Mesendoderm (in vitro differentiated cells): Measurements from ENCODE around the gene PTPA.

Experiments used
- DNase-seq: peaks from one replicate; pipeline ENCODE4 v3.0.0; 2013
- H2AK5ac ChIP-seq: 2 replicates; pipeline ENCODE4 v1.6.1; 2013; ENCODE audit warnings: low read length, inconsistent platforms
- H2BK120ac ChIP-seq: 2 replicates; pipeline ENCODE4 v1.6.1; 2013; ENCODE audit warnings: low read depth, mild to moderate bottlenecking, low read length, moderate library complexity, mixed read lengths
- H2BK15ac ChIP-seq: replicated peaks from 2 replicates; pipeline ENCODE4 v1.6.1; 2013; ENCODE audit warnings: low read depth, mild to moderate bottlenecking, moderate library complexity
- H2BK5ac ChIP-seq: 2 replicates; pipeline ENCODE4 v1.6.1; 2013; ENCODE audit warnings: low read length, inconsistent platforms
- H3K18ac ChIP-seq: 2 replicates; pipeline ENCODE4 v1.6.1; 2013; ENCODE audit warnings: mild to moderate bottlenecking, low read length, mixed read lengths
- H3K23ac ChIP-seq: one replicate; pipeline ENCODE4 v1.6.1; 2013; ENCODE audit warnings: low read length
- H3K27ac ChIP-seq: 2 replicates; pipeline ENCODE4 v1.5.1; 2013; ENCODE audit warnings: low read depth, mild to moderate bottlenecking, inconsistent platforms, low read length, moderate library complexity
- H3K27me3 ChIP-seq: 2 replicates; pipeline ENCODE4 v1.6.1; 2013; ENCODE audit warnings: low read length, control low read depth, mild to moderate bottlenecking, inconsistent platforms; ENCODE audit not compliant: insufficient read depth, poor library complexity
- H3K36me3 ChIP-seq: 2 replicates; pipeline ENCODE4 v1.6.1; 2013; ENCODE audit warnings: low read length, inconsistent platforms; ENCODE audit not compliant: control insufficient read depth, insufficient read depth
- H3K4ac ChIP-seq: one replicate; pipeline ENCODE4 v1.6.1; 2013; ENCODE audit warnings: low read depth, mild to moderate bottlenecking, low read length, moderate library complexity
- H3K4me1 ChIP-seq: 2 replicates; pipeline ENCODE4 v1.6.1; 2013; ENCODE audit warnings: low read depth, low read length, inconsistent platforms; ENCODE audit not compliant: control insufficient read depth
- H3K4me2 ChIP-seq: 2 replicates; pipeline ENCODE4 v1.6.1; 2013; ENCODE audit warnings: low read length
- H3K4me3 ChIP-seq: 2 replicates; pipeline ENCODE4 v1.5.1; 2013; ENCODE audit warnings: mild to moderate bottlenecking, low read length
- H3K56ac ChIP-seq: one replicate; pipeline ENCODE4 v1.6.1; 2013; ENCODE audit warnings: low read length
- H3K79me1 ChIP-seq: 2 replicates; pipeline ENCODE4 v1.6.1; 2013; ENCODE audit warnings: low read length, inconsistent platforms
- H3K79me2 ChIP-seq: 2 replicates; pipeline ENCODE4 v1.6.1; 2013; ENCODE audit warnings: mild to moderate bottlenecking, low read length; ENCODE audit not compliant: control insufficient read depth, insufficient read depth
- H3K9ac ChIP-seq: 2 replicates; pipeline ENCODE4 v1.6.1; 2013; ENCODE audit warnings: low read length, inconsistent platforms
- H4K5ac ChIP-seq: one replicate; pipeline ENCODE4 v1.6.1; 2013; ENCODE audit warnings: low read length
- H4K8ac ChIP-seq: one replicate; pipeline ENCODE4 v1.6.1; 2013; ENCODE audit warnings: low read depth, mild to moderate bottlenecking, control low read depth, low read length, moderate library complexity
- WGBS: extraction: QIAGEN DNeasy Blood & Tissue Kit; methylation state at CpG from one replicate; pipeline ENCODE4 v1.1.7; 2013; ENCODE audit warnings: low lambda C conversion rate, missing lambda C conversion rate; ENCODE audit not compliant: insufficient coverage; ENCODE audit errors: extremely low coverage; 5-methylcytosine and 5-hydroxymethylcytosine counted together

Gene PTPA

GRCh38 chr9:129069862-129070641 lies 41.2 kb upstream of the PTPA start:
- no peak overlapping the region for H3K23ac ChIP-seq
- no peak overlapping the region for H3K4me3 ChIP-seq
- no peak for DNase-seq
- no peak overlapping the region for H2BK15ac ChIP-seq
- H3K4me1 ChIP-seq: peaks cover 7% of the 10 kb centered on the region
- H4K8ac ChIP-seq: no peak overlapping the region
- no peak overlapping the region for H3K4ac ChIP-seq
- H3K56ac ChIP-seq: no peak overlapping the region
- H3K9ac ChIP-seq: no peak overlapping the region
- WGBS: no CpG with 5 or more reads among the region's 26 CpGs
- H2AK5ac ChIP-seq: no peak overlapping the region
- no peak overlapping the region for H3K18ac ChIP-seq
- no peaks in the 10 kb centered on the region for H3K36me3 ChIP-seq
- H3K27me3 ChIP-seq: no peaks in the 10 kb centered on the region
- H3K79me1 ChIP-seq: no peaks in the 10 kb centered on the region
- H3K27ac ChIP-seq: no peak overlapping the region
- no peak overlapping the region for H4K5ac ChIP-seq
- H3K79me2 ChIP-seq: no peaks in the 10 kb centered on the region
- no peak overlapping the region for H2BK120ac ChIP-seq
- H2BK5ac ChIP-seq: no peak overlapping the region
- H3K4me2 ChIP-seq: no peak overlapping the region

GRCh38 chr9:129070696-129071525 lies 40.3 kb upstream of the PTPA start:
- no peak overlapping the region for H3K4me3 ChIP-seq
- no CpG with 5 or more reads among the region's 21 CpGs for WGBS
- no peak overlapping the region for H3K27ac ChIP-seq

GRCh38 chr9:129071526-129072126 lies 39.6 kb upstream of the PTPA start:
- H2BK5ac ChIP-seq: no peak overlapping the region
- no peak overlapping the region for H3K4ac ChIP-seq
- no peak overlapping the region for H3K27ac ChIP-seq
- H3K4me1 ChIP-seq: peaks cover 7% of the 10 kb centered on the region
- H3K4me2 ChIP-seq: peak overlapping the region; percentile 13
- H3K27me3 ChIP-seq: no peaks in the 10 kb centered on the region
- no peak overlapping the region for H2BK120ac ChIP-seq
- no peak overlapping the region for H2AK5ac ChIP-seq
- DNase-seq: peak; percentile 83
- peak overlapping the region; percentile 49 for H3K56ac ChIP-seq
- H3K79me2 ChIP-seq: no peaks in the 10 kb centered on the region
- H3K79me1 ChIP-seq: no peaks in the 10 kb centered on the region
- no peaks in the 10 kb centered on the region for H3K36me3 ChIP-seq
- no peak overlapping the region for H3K9ac ChIP-seq
- no peak overlapping the region for H3K18ac ChIP-seq
- H3K23ac ChIP-seq: no peak overlapping the region
- no peak overlapping the region for H4K8ac ChIP-seq
- H4K5ac ChIP-seq: no peak overlapping the region
- no peak overlapping the region for H3K4me3 ChIP-seq
- WGBS: no CpG with 5 or more reads among the region's 10 CpGs
- no peak overlapping the region for H2BK15ac ChIP-seq

More at GRCh38 chr9:129070696-129071525, 40.3 kb upstream of the PTPA start:
- Histone ChIP-seq H3K27me3 (no peaks in the 10 kb centered on the region), H3K18ac (no peak overlapping the region), H4K5ac (no peak overlapping the region), H3K36me3 (no peaks in the 10 kb centered on the region), H4K8ac (no peak overlapping the region), H3K79me1 (no peaks in the 10 kb centered on the region), H3K4me1 (peaks cover 7% of the 10 kb centered on the region), H2BK120ac (no peak overlapping the region), H3K4ac (no peak overlapping the region), H2AK5ac (no peak overlapping the region), H2BK5ac (no peak overlapping the region), H2BK15ac (no peak overlapping the region), H3K56ac (peak overlapping the region; percentile 49), H3K23ac (no peak overlapping the region), H3K79me2 (no peaks in the 10 kb centered on the region), H3K9ac (no peak overlapping the region), H3K4me2 (no peak overlapping the region)
- no peak for DNase-seq

- Histone ChIP-seq H3K79me1 (no peaks in the 10 kb centered on the region), H3K4ac (no peak overlapping the region), H3K23ac (no peak overlapping the region), H3K9ac (no peak overlapping the region), H3K27me3 (no peaks in the 10 kb centered on the region), H3K56ac (no peak overlapping the region), H4K8ac (no peak overlapping the region), H3K79me2 (no peaks in the 10 kb centered on the region), H3K36me3 (no peaks in the 10 kb centered on the region), H2BK5ac (no peak overlapping the region), H3K18ac (no peak overlapping the region), H3K4me3 (no peak overlapping the region), H3K4me2 (no peak overlapping the region), H3K4me1 (peaks cover 7% of the 10 kb centered on the region), H4K5ac (no peak overlapping the region), H2BK120ac (no peak overlapping the region), H2BK15ac (no peak overlapping the region), H2AK5ac (no peak overlapping the region), H3K27ac (no peak overlapping the region)
- no peak for DNase-seq
- no CpG with 5 or more reads among the region's 9 CpGs for WGBS
Observed at GRCh38 chr9:129072171-129072570, 39.0 kb upstream of the PTPA start.

- Histone ChIP-seq H3K4me1 (peaks cover 7% of the 10 kb centered on the region), H3K27me3 (no peaks in the 10 kb centered on the region), H3K36me3 (no peaks in the 10 kb centered on the region), H4K5ac (no peak overlapping the region), H3K23ac (no peak overlapping the region), H3K4me2 (no peak overlapping the region), H2BK120ac (no peak overlapping the region), H3K79me1 (no peaks in the 10 kb centered on the region), H3K4me3 (no peak overlapping the region), H2AK5ac (no peak overlapping the region), H3K9ac (no peak overlapping the region), H3K27ac (no peak overlapping the region), H3K18ac (no peak overlapping the region), H2BK15ac (no peak overlapping the region), H2BK5ac (no peak overlapping the region), H3K56ac (no peak overlapping the region), H3K79me2 (no peaks in the 10 kb centered on the region), H4K8ac (no peak overlapping the region), H3K4ac (no peak overlapping the region)
- DNase-seq: no peak
- no CpG with 5 or more reads among the region's 8 CpGs for WGBS
Observed at GRCh38 chr9:129073404-129073803, 37.8 kb upstream of the PTPA start.
